HT1080 (cell line): Measurements from ENCODE around the gene ZNF320. TPM values are rescaled to one million over a fixed set of nuclear protein-coding genes. Genes with fewer than 3 reads are reported as not detected.

Experiments used
- small RNA-seq: library from RNA; depleted of rRNA; stranded (forward); fragments of <200 nt; gene quantifications from one replicate; pipeline ENCODE3, GENCODE V24; 2014
- total RNA-seq: library from RNA; depleted of rRNA; stranded (reverse); fragments of >200 nt; shearing (Covaris generic); gene quantifications from 2 replicates; pipeline ENCODE4 v1.2.3, GENCODE V29; 2014; rRNA removed

The ZNF320 gene
- total RNA-seq, 1 experiment from 2014 or later, result 0.90 TPM

Small RNA genes within 50 kb of the gene (small RNA-seq; reads per million reads assigned to genes)
- not detected for gene ZNF320

Other genes starting within 250 kb of the ZNF320 start
- gene ZNF611, start 162.6 kb downstream of the ZNF320 start, total RNA-seq, result 3.6 and 4.0 TPM in 2 replicates
- 0.17 and 0.50 TPM in 2 replicates for gene ZNF600, start 110.8 kb downstream of the ZNF320 start, total RNA-seq
- 4.0 and 7.4 TPM in 2 replicates for gene ZNF28, start 76.0 kb downstream of the ZNF320 start, total RNA-seq
- gene ZNF468, start 40.0 kb downstream of the ZNF320 start, total RNA-seq, result 4.5 and 9.3 TPM in 2 replicates
- 0.03 TPM in 1 of 2 replicates, not detected in the other for gene ZNF888, start 25.8 kb upstream of the ZNF320 start, total RNA-seq
- not detected in 2 replicates for gene ZNF816, start 65.2 kb upstream of the ZNF320 start, total RNA-seq
- not detected in 2 replicates for gene ERVV-1, start 116.3 kb upstream of the ZNF320 start, total RNA-seq
- gene ERVV-2, start 147.1 kb upstream of the ZNF320 start, total RNA-seq, result not detected in 2 replicates
- gene ZNF160, start 205.8 kb upstream of the ZNF320 start, total RNA-seq, result 3.4 and 5.0 TPM in 2 replicates
- gene ZNF415, start 235.3 kb upstream of the ZNF320 start, total RNA-seq, result not detected in 2 replicates